Left kidney (tissue), 2 donors: Measurements from ENCODE around the gene GPD2. TPM values are rescaled to one million over a fixed set of nuclear protein-coding genes. Genes with fewer than 3 reads are reported as not detected.
A peak's percentile ranks its signal among the peaks of the same experiment; 100 is the strongest.
"Not testable (repeated sequence)": the region's sequence is repeated elsewhere in the genome, so short reads cannot be mapped to it uniquely, and the experiment has no call there.

Experiments
- DNase-seq: peaks from one replicate; pipeline ENCODE4 v3.0.0-alpha.2; 2013
- polyA plus RNA-seq: library from polyadenylated mRNA; unstranded; fragments of 120-200 nt; gene quantifications from one replicate; pipeline ENCODE4 v1.2.1, GENCODE V29; 2013; ENCODE audit not compliant: insufficient read length

GPD2 gene
- polyA plus RNA-seq, 1 donor: 24.6 TPM

DNA sequence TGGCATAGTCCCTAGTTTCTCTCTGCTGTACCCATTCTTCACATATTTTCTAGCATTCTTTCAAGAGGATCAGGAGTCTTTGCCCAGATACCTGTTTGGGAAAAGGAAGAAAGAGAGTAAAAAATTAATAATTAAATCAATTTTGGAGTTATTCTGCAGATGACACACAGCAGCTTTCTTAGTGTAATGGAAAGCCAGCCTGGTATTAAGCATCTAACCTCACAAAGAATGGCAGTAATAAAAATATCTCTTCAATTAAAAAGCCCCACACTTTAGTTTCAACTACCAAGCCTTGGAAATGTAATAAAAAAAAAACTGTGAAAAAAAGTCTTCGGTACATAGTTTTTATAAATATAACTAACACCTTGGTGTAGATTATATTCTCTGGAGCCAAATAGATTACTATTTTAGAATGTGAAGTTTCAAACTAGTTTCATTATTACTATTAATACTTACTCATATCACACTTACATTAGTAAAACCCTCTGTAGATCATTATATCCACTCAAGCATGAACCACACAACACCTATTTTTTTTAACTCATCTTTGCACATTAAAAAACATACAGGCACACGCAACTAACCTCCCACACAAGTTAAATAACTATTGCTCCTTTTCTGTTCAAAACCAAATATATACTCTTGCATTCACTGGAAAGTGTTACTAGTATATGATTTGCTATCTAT, 90.9 kb downstream of the GPD2 start:
- no peak for DNase-seq

DNA sequence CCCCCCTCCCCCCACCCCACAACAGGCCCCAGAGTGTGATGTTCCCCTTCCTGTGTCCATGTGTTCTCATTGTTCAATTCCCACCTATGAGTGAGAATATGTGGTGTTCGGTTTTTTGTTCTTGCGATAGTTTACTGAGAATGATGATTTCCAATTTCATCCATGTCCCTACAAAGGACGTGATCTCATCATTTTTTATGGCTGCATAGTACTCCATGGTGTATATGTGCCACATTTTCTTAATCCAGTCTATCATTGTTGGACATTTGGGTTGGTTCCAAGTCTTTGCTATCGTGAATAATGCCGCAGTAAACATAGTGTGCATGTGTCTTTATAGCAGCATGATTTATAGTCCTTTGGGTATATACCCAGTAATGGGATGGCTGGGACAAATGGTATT, 92.4 kb downstream of the GPD2 start:
- DNase-seq: not testable (repeated sequence)

DNA sequence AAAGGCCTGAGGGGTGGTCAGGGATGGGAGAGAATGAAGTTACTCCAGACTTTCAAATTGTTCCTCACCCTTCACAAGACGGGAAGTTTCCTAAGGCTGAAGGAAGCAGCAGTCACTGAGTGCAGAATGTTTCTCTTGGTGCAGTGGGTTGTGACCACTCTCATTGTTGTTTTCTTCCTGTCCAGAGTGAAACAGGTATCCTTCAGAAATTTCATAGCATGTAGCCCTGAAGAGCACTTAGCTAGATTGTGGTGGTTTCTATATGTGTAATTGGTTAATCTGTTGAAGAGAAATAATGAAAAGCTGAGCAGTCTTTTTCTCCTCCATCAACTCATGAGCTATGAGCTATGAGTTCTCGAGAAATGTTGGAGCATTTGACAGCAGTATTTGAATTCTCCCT, 96.8 kb downstream of the GPD2 start:
- no peak for DNase-seq

DNA sequence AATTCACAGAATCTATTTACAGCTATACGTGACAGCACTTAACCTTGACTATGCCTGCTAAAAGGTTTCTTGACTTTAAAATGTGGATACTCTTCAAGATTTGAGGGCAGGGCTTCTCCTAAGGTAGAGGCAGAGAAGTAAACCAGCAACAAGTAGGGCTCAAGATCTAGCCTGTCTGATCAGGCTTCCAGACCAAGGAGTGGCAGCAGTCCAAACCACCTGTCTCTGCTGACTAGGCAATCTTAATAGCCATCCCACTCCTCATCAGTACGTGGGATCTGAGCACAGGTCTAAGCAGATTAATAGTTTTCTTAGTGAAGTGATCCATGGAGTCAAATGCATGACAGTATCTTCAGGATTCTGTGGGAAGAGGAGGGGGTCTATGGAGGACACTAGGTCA, 100.4 kb downstream of the GPD2 start:
- DNase-seq: no peak

DNA sequence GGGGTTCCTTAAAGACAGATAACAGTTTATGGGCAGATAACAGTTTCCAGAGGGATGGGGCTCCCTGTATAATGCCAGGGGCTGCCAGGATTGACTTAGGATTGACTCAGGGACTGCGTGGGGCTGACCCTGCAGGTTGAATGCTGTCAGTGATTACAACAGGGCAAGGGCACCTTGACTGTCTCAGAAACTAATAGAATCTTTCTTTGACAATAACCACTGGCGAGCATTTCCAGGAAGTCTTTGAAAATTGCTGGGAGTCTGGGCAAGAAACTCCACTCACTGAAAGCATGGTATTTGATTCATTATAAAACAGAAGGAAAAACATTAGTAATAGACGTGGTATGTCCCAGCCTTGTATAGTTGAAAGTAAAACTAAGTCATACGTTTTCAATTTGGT, 101.0 kb downstream of the GPD2 start:
- DNase-seq: no peak

DNA sequence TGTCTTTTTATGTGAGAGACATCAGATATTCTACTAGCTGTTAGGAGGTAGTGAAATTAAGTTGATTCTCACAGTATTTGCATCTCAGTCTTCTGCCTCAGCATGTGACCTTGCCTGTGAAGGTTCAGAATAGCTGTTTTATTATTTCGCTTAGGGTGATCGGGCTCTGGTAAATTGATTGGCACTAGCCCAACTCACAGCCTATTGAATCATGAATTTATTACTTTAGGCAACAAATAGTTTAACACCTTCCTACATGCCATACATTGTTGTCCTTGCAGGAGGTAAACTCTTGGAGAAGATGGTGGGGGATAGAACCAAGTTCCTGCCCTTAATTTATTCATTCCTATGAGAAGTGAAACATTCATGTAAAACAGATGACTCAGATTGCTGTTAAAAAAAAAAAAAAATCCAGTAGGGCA, 101.9 kb downstream of the GPD2 start:
- DNase-seq: no peak

DNA sequence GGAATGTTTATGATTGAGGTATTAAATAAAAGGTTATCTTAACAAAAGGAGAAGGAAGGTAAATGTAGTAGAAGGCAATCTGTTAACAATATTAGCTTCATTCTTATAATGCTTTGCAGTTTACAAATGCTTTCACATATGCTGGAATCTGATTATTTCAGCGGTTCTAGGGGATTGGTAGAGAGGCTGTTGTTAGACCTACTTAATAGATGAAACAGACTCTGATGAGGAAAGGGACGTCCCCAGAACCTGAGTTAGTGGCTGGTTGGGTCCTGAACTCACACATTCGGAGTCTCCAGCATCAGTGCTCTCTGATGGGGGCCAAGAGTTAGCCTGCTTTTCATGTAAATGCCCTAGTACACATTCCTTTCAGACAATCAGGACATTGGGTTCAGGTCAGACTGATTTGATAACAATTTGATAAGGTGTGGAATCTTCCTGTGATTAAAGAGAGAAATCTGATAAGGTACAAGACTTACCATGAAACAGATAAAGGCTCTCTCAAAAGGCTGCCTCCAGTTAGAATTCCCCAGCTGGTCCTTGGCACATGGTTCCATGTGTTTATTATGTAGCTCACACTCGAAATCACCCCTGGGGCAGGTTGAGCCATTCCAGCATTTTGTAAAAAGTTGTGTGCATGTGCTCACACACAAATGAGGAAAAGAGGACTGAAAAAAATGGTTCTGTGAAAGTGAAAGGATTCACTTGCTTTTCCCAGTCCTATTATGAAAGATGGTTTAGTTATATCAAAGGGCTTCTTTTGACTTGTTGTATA, 103.1 kb downstream of the GPD2 start:
- no peak for DNase-seq

DNA sequence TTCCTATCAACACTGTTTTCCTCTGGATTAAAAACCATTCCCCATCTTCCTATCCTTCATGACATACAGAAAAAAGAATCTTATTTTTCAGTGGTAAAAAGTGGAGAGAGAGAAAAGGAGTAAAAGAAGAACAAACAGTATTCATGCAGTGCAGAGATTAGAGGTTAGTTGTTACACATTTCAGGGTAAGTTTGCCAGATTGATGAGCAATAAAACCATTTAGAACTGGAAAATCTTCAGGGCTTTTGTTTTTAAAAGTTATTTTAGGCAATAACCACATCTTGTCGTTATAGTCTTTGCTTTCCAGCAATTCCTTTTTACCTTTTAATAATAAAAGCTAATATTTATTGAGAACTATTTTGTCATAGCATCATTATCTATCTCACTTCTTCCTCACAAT, 104.5 kb downstream of the GPD2 start:
- DNase-seq: no peak

DNA sequence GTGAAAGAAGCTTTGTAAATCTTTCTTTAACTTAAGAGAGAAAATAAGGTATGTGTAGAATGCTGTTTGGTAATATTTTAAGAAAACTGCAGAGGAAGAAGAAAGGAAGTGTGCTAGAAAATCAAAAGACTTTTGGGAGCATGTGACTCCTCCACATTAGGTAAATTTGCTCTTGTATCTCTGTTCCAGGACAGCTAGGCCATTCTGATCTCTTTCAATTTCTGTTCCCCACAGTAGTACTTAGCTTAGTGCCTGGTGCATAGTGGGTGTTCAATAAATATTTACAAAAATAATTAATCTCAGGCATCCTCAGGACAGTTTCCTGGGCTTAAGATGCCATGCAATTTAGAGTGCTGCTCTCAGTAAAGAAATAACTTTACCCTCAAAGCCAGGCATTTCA, 105.0 kb downstream of the GPD2 start:
- no peak for DNase-seq

DNA sequence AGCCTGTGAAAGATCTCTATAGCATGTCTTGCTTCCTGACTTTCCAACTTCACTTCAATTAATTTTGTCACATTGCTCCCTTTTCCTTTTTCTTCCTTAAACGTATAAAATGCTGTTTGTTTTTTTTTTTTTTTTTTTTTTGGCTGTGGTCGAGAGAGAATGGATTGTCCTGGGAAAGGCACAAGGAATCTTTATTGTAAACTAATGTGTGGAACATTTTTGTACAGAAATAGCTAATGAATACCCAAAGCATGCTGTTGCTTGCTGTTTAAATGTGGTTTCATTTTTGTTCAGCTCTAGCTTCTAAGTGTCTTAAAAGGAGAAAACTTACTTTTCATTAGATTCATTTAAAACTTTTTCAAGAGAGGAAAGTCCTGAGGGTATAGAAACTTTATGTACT, 105.5 kb downstream of the GPD2 start:
- DNase-seq: no peak

DNA sequence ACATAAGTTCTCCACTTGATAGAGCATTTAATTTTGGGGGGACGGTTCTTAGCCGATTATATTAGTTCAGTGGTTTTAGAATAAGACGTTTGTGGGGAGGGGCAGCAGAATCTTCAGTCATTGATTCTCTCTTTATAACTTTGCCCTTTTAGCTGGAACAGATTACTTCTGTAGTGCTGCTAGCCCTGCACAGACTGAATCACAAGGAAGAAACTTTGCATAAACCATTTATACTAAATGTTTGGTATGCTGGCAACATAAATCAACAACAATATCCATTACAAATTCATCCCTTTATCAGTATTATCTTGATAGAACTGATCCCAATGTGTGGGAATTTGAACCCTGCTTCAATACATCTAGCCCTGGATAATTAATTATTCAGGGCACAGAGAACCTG, 112.2 kb downstream of the GPD2 start:
- DNase-seq: no peak

DNA sequence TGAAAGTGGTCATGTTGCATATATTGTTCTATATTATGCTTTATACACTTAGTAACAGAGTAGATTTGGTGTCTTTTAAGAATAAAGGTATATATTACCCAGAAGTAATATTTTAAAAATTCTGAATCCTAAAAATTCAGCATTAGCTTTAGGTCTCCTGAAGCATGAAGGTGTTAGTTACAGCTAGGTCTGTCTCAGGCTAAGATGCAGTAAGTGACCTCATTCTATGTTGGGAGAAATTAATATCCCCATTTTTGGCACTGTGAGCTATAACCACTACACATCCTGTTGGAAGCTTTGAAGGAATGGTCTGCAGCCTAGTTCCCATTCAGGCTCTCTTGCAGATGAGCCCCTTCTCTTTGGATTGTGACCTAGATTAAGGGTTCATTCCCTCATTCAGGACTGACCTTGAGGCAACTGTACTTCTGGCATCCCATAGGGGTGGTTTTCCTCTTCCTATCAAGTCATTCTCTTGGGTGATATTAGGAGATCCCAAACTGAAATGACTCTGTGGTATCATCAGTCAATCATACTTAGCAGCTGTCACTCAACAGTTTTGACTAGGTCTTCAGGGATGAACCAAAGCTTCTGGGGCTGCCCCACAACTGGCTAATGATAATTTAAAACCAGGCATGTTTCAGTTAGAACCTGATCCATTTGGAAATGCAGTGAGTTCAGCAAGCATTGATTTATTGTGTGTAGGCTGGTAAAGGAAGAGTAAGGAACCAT, 117.7 kb downstream of the GPD2 start:
- DNase-seq: no peak

DNA sequence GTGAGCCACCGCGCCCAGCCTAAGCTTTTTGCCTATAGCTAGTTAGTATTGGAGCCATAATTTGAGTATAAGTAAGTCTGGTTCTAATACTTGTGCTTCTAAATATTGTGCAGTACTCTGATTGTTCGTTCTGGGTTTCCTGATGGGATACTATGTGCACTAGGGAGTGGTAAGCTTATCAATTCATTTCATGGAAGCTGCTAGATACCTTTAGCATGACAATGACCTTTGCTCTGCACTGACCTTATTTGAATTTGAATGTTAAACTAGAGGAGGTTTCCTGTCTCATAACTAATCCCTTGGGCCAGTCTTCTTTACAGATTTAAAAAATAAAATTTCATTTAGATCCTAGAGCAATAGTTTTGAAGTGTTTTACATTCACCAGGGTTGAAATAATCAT, 125.1 kb downstream of the GPD2 start:
- DNase-seq: no peak

DNA sequence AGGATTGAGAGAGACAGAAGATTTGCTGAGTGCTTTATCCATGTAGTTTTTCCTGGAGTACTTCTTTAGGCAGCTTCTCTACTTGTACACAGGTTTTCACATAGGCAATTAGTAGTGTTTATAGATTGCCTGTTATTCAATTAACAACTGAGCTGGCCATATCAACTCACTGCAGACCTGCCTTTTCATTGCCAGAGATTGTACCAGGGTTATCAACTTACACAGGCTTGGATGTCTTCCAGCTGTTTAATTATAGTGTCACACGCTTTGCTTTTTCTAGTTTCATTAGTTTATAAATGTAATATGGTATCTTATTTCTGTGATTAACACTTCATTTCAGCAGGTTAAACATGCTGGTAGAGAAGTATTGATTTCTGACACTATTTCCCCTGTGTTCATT, 125.9 kb downstream of the GPD2 start:
- DNase-seq: peak; percentile 3

DNA sequence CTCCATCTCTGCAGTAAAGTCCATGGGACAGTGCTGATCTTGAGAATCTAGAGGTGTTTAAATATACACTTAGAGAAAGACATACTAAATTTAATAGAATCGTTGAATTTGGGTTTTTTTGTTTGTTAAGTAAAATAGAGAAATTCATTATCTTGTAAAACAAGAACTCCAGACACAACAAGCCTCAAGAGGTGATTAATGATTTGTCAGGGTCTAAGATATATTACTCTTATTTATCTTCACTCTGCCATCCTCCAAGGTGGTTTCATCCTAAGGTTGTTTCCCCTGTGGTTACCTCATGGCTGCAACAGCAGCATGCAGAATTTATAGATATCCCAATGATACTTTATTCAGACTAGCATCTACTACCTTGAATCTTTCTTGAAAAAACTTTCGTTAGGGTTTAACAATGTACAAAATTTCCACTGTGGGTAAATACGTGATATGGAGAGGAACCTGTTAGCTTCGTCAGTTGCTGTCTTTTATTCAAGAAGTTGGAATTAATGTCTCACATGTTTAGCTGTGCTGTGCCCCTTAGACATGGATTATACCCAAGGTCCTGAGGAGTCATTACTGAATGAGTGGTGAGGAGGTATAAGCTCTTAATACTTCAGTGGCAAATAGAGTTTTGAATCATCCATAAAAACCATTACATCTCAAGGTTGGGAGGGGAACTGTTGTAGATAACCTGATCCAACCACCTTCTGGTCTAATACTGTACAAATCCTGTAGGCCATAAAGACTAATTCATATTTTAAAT, 128.0 kb downstream of the GPD2 start:
- no peak for DNase-seq

DNA sequence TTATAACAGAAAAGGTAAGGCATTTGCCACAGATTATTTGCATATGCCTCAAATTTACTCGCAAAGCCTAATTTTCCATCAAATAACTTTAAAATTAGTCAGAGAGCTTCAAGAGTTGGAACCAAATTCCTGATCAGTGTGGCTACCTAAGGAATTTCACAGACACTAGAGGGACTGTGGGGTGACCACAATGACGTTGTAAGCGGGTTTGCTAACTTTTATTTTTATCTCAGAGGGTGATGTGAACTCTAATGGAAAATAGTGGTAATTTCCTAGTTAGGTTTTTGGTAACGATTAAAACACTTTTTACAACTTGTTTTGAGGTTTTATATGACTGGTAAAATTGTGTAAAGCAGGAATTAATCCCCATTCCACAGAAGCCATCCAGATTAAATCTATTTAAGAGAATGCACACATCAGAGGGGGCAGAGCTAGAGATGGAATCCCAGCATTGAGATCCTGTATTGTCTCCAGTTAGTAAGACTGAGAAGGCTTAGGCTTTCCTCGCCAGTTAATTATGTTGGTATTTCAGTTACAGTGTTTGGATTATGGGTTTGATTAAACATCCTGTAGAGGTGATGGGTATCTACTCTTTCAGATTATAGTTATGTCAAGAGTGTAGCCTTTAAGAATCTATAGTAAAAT, 129.0 kb downstream of the GPD2 start:
- DNase-seq: no peak

DNA sequence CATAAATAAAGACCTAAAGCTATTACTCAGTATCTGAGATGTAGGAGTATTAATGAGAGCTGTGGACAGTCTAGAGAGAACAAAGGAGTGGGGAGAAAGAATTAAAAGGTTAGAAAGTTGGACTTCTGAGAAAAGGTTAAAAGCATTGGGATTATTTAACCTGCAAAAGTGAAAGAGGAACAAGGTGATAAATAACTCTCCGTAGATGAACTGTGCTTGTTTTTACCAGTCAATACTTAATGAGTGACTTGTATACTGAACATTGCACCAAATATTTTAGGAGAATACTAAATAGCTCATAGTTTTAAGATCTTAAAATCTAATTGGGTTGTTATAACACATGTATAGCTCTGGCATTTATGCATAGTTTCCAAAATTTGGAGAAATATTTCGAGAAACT, 137.5 kb downstream of the GPD2 start:
- no peak for DNase-seq

DNA sequence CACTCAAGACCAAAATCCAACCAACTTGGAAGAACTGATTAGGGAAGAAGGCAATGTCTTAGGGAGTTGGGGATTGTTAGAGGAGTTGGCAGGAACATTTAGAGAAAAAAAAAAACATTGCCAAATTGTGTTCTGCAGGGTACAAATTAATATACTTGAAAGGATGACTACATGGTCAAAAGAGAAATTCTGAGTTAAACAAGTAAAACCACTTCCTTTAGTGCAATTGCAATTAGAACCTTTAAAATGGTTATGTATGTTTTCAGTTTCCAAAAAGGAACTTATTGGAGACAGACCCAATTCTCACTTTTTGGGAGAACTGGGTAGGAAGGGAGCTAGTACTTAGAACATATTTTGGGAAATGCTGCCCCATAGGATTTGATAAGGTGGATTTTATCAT, 137.9 kb downstream of the GPD2 start:
- no peak for DNase-seq

DNA sequence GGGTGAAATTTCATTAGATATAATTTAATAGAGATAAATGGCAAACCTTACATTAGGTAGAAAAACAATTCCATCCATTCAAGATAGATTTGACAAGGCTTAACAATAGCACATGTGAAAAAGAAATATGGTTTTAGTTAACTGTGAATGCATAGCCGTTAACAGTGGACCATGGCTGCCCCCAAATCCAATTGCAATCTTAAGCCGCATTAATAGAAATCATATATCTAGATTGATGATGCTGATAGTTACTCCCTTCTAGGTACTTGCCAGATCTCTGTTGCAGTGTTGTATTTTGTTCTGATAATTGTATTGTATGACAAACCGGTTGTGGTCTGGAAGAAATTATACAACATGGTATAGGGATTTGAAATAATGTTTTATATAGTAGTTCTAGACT, 139.8 kb downstream of the GPD2 start:
- no peak for DNase-seq

DNA sequence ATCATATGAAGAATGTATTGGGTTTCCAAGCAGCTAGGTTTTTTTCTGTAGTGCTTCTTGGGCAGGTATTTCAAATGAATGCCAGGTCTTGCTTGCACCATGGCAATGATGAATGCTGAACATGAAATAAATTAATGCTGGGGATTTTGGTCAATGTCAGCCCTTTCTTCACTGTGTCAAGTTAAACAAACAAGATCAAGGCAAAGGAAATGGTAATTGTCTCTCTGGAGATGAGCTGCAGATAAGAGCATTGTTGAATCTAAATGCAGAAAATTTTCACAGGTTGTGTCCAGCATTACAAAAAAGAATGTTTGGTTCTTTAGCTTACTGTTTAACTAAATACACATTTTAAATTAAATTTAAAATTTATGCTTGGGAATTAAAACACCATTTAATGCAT, 144.3 kb downstream of the GPD2 start:
- DNase-seq: no peak

DNA sequence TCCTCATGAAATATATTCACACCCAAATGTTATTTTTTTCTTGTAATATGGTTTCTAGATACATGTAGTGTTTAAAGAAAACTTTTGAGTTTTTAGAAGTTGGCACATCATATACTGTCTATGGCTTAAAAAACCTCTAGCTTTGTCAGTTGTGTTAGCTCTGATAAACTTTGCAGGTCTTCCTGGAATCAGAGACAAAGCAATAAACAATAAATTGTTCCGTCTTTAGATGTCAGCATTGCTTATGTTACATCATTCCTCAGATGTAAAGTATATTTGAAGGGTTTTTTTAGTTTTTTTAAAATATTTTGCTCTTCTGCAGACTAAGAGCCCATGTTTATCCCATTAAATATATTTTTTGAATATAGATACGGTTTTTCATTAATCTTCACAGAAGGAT, 145.1 kb downstream of the GPD2 start:
- no peak for DNase-seq

DNA sequence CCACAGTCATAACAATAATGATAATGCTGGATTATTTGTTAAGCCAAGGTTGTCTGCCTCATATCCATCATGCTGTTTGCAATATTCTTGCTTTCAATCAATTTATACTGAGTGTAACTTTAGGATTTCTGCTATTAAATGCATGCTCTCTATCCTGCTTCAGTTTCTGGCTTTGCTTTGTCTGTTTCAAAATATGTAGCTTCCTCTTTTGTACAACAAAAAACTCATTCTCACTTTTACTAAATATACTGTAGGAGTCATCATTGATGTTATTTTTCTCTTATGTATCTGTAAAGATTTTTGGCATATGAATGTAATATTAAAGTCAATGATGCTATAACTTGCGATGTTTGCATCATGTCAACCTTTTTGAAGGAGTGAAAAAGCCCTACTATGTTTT, 149.3 kb downstream of the GPD2 start:
- DNase-seq: no peak
